H1 (cell line): Measurements from ENCODE around the gene ARV1. TPM values are rescaled to one million over a fixed set of nuclear protein-coding genes. Genes with fewer than 3 reads are reported as not detected.

Source experiments
- CTCF ChIA-PET: fragments of 300-600 bp; sonication (Branson Sonifier 250); formaldehyde crosslinking; loops from one replicate; lab custom pipeline; 2021; ENCODE audit not compliant: partially characterized antibody; lab: Charles Lee
- POLR2A ChIA-PET: fragments of 300-600 bp; sonication (Branson Sonifier 250); formaldehyde crosslinking; loops from one replicate; lab custom pipeline; 2021; ENCODE audit warnings: inconsistent platforms; ENCODE audit not compliant: partially characterized antibody; lab: Charles Lee
- DNase-seq, 2 experiments: peaks; one replicate each; pipeline versions ENCODE4 v3.0.0 to v3.0.0-alpha.2; 2010 to 2022; ENCODE audit warnings: low spot score in 2 of 2, low read depth in 1 of 2, mixed read lengths in 1 of 2
- FAIRE-seq: peaks from 2 replicates; lab custom pipeline; 2011; peaks lifted over from hg19 to GRCh38; lab: Jason Lieb, UNC
- H2AFZ ChIP-seq: 2 replicates; pipeline ENCODE4 v1.8.1; 2012; ENCODE audit warnings: low read length, inconsistent platforms
- H2AK5ac ChIP-seq: 2 replicates; pipeline ENCODE4 v1.6.1; 2013; ENCODE audit warnings: low read depth, low read length
- H2BK120ac ChIP-seq: replicated peaks from 2 replicates; pipeline ENCODE3; 2013; ENCODE audit warnings: low read depth, low read length, inconsistent platforms
- H2BK12ac ChIP-seq: 2 replicates; pipeline ENCODE4 v1.6.1; 2013; ENCODE audit warnings: low read depth, low read length
- H2BK15ac ChIP-seq: 2 replicates; pipeline ENCODE4 v1.6.1; 2013; ENCODE audit warnings: low read length
- H2BK20ac ChIP-seq: 2 replicates; pipeline ENCODE4 v1.6.1; 2013; ENCODE audit warnings: low read length
- H2BK5ac ChIP-seq: 2 replicates; pipeline ENCODE4 v1.6.1; 2013; ENCODE audit warnings: low read depth, low read length
- H3K14ac ChIP-seq: 2 replicates; pipeline ENCODE4 v1.6.1; 2013; ENCODE audit warnings: inconsistent platforms; ENCODE audit not compliant: insufficient read length
- H3K18ac ChIP-seq: 2 replicates; pipeline ENCODE4 v1.6.1; 2013; ENCODE audit warnings: low read length; ENCODE audit errors: extremely low read depth
- H3K23ac ChIP-seq: 2 replicates; pipeline ENCODE4 v1.6.1; 2013; ENCODE audit warnings: inconsistent platforms; ENCODE audit not compliant: insufficient read length
- H3K23me2 ChIP-seq: 2 replicates; pipeline ENCODE4 v1.6.1; 2013; ENCODE audit warnings: low read depth, low read length
- H3K27ac ChIP-seq: 2 replicates; pipeline ENCODE4 v1.6.1; 2011; ENCODE audit warnings: low read depth, low read length, inconsistent platforms
- H3K27me3 ChIP-seq, 4 experiments: replicated peaks in 1 of 4; 1 replicate in 1 of 4; 2 replicates in 3 of 4; pipeline versions ENCODE4 v1.6.1 to v1.8.1; 2011 to 2013; ENCODE audit warnings: low read length in 3 of 4, mild to moderate bottlenecking in 3 of 4, inconsistent platforms in 2 of 4, mixed read lengths in 2 of 4, moderate library complexity in 1 of 4; ENCODE audit not compliant: control insufficient read depth in 3 of 4, insufficient read depth in 3 of 4; ENCODE audit errors: extremely low read depth in 1 of 4
- H3K36me3 ChIP-seq, 4 experiments: 2 replicates each; pipeline versions ENCODE4 v1.6.1 to v1.8.1; 2011 to 2013; ENCODE audit warnings: mild to moderate bottlenecking in 4 of 4, low read length in 3 of 4, moderate library complexity in 2 of 4, control low read depth in 1 of 4, inconsistent platforms in 1 of 4; ENCODE audit not compliant: insufficient read depth in 4 of 4, control insufficient read depth in 2 of 4
- H3K4ac ChIP-seq: replicated peaks from 2 replicates; pipeline ENCODE3; 2013; ENCODE audit warnings: low read length, low read depth, mixed read lengths, inconsistent platforms; ENCODE audit not compliant: insufficient read length
- H3K4me1 ChIP-seq, 4 experiments: replicated peaks in 1 of 4; 1 replicate in 1 of 4; 2 replicates in 3 of 4; pipeline versions ENCODE4 v1.6.1 to v1.8.1; 2011 to 2013; ENCODE audit warnings: low read length in 3 of 4, inconsistent platforms in 2 of 4, mixed read lengths in 1 of 4; ENCODE audit not compliant: insufficient read depth in 4 of 4, control insufficient read depth in 3 of 4
- H3K4me2 ChIP-seq, 2 experiments: 2 replicates each; pipeline versions ENCODE4 v1.6.1 to v1.8.1; 2011 to 2013; ENCODE audit warnings: low read depth in 2 of 2, low read length in 2 of 2, control low read depth in 1 of 2, inconsistent platforms in 1 of 2, mild to moderate bottlenecking in 1 of 2; ENCODE audit not compliant: insufficient read depth in 1 of 2
- H3K4me3 ChIP-seq, 4 experiments: fragments of 200-600, 300-600 bp in 1 of 4; sonication (generic), shearing (Covaris generic), sonication (Bioruptor Twin) in 1 of 4; 2 replicates each; pipeline versions ENCODE4 v1.5.1 to v1.8.1; 2011 to 2016; ENCODE audit warnings: low read length in 4 of 4, low read depth in 3 of 4, control low read depth in 2 of 4, inconsistent platforms in 2 of 4, mild to moderate bottlenecking in 2 of 4, mixed read lengths in 1 of 4, moderate library complexity in 1 of 4; ENCODE audit not compliant: insufficient read depth in 2 of 4; ENCODE audit errors: extremely low read depth in 1 of 4
- H3K56ac ChIP-seq: replicated peaks from 2 replicates; pipeline ENCODE3; 2013; ENCODE audit warnings: low read depth, mild to moderate bottlenecking, mixed read lengths, low read length, inconsistent platforms; ENCODE audit not compliant: insufficient read length
- H3K79me1 ChIP-seq: 2 replicates; pipeline ENCODE4 v1.6.1; 2013; ENCODE audit warnings: low read depth, low read length, control low read depth
- H3K79me2 ChIP-seq, 2 experiments: 2 replicates each; pipeline versions ENCODE4 v1.6.1 to v1.8.1; 2012 to 2013; ENCODE audit warnings: low read length in 2 of 2, mild to moderate bottlenecking in 2 of 2, inconsistent platforms in 1 of 2; ENCODE audit not compliant: insufficient read depth in 2 of 2, control insufficient read depth in 1 of 2
- H3K9ac ChIP-seq, 4 experiments: replicated peaks in 1 of 4; 1 replicate in 1 of 4; 2 replicates in 3 of 4; pipeline versions ENCODE4 v1.6.1 to v1.8.1; 2011 to 2013; ENCODE audit warnings: low read depth in 3 of 4, low read length in 3 of 4, control low read depth in 2 of 4, mild to moderate bottlenecking in 2 of 4, moderate library complexity in 2 of 4, inconsistent platforms in 1 of 4; ENCODE audit errors: extremely low read depth in 1 of 4
- H3K9me3 ChIP-seq, 2 experiments: 2 replicates each; pipeline versions ENCODE4 v1.6.1 to v1.8.1; 2012 to 2013; ENCODE audit warnings: mild to moderate bottlenecking in 2 of 2, moderate library complexity in 2 of 2, control low read depth in 1 of 2, inconsistent platforms in 1 of 2, low read depth in 1 of 2, low read length in 1 of 2, mixed read lengths in 1 of 2; ENCODE audit not compliant: insufficient read depth in 2 of 2
- H4K20me1 ChIP-seq, 2 experiments: replicated peaks in 1 of 2; 2 replicates each; pipeline versions ENCODE3 to v1.8.1; 2011 to 2013; ENCODE audit warnings: inconsistent platforms in 2 of 2, low read length in 2 of 2, mild to moderate bottlenecking in 1 of 2; ENCODE audit not compliant: insufficient read depth in 2 of 2, control insufficient read depth in 1 of 2
- H4K5ac ChIP-seq: 2 replicates; pipeline ENCODE4 v1.6.1; 2013; ENCODE audit warnings: low read length, low read depth, mixed read lengths, inconsistent platforms; ENCODE audit not compliant: insufficient read length
- H4K8ac ChIP-seq: 2 replicates; pipeline ENCODE4 v1.8.0; 2013; ENCODE audit warnings: mild to moderate bottlenecking, moderate library complexity, low read length, inconsistent platforms; ENCODE audit not compliant: insufficient read depth; ENCODE audit errors: extremely low read depth
- H4K91ac ChIP-seq: replicated peaks from 2 replicates; pipeline ENCODE3; 2013; ENCODE audit warnings: low read length, mixed read lengths, inconsistent platforms; ENCODE audit not compliant: insufficient read length
- HDAC2 ChIP-seq, 2 experiments: fragments of 300-600 bp in 1 of 2; sonication (generic) in 1 of 2; IDR thresholded peaks; 2 replicates each; pipeline ENCODE4 v1.6.1; 2011 to 2012; ENCODE audit warnings: low read depth in 2 of 2, low read length in 2 of 2, mild to moderate bottlenecking in 2 of 2, moderate library complexity in 2 of 2, borderline replicate concordance in 1 of 2, inconsistent platforms in 1 of 2
- HDAC6 ChIP-seq: IDR thresholded peaks from one replicate; pipeline ENCODE4 v1.7.1; 2012; ENCODE audit warnings: low read depth, mild to moderate bottlenecking, inconsistent platforms, low read length, moderate library complexity
- JUN ChIP-seq: IDR thresholded peaks from 2 replicates; pipeline ENCODE4 v1.6.1; 2011; ENCODE audit warnings: low read depth, mild to moderate bottlenecking, improper control_type of control experiment, low read length
- KDM5A ChIP-seq: fragments of 200-600 bp; IDR thresholded peaks from 2 replicates; pipeline ENCODE4 v1.7.1; 2012; ENCODE audit warnings: mild to moderate bottlenecking, low read length, inconsistent platforms, mixed read lengths
- POLR2AphosphoS5 ChIP-seq: IDR thresholded peaks from 2 replicates; pipeline ENCODE4 v1.6.1; 2011; ENCODE audit warnings: low read depth, low read length
- RAD21 ChIP-seq, 2 experiments: IDR thresholded peaks in 1 of 2; conservative IDR thresholded peaks in 1 of 2; 2 replicates each; pipeline ENCODE4 v1.6.1; 2011; ENCODE audit warnings: low read depth in 2 of 2, low read length in 2 of 2, improper control_type of control experiment in 1 of 2, inconsistent platforms in 1 of 2, mild to moderate bottlenecking in 1 of 2, moderate library complexity in 1 of 2
- RNF2 ChIP-seq: fragments of 200-900, 300-1000 bp; sonication (generic); IDR thresholded peaks from 2 replicates; pipeline ENCODE4 v1.7.1; 2016; ENCODE audit warnings: borderline replicate concordance, low read depth, mild to moderate bottlenecking, antibody characterized with exemption, low read length; ENCODE audit not compliant: poor library complexity, severe bottlenecking; ENCODE audit errors: missing control alignments
- SP2 ChIP-seq: IDR thresholded peaks from 2 replicates; pipeline ENCODE4 v1.6.1; 2012; ENCODE audit warnings: mild to moderate bottlenecking, low read length, inconsistent platforms
- TBP ChIP-seq: IDR thresholded peaks from 2 replicates; pipeline ENCODE4 v1.6.1; 2011; ENCODE audit warnings: low read depth, low read length, improper control_type of control experiment
- USF2 ChIP-seq: IDR thresholded peaks from 2 replicates; pipeline ENCODE4 v1.6.1; 2011; ENCODE audit warnings: low read length, improper control_type of control experiment
- WGBS, 2 experiments: shearing (Covaris generic) in 1 of 2; methylation state at CpG; one replicate each; pipeline versions ENCODE4 v1.1.6 to v1.1.7; 2013 to 2015; ENCODE audit warnings: low lambda C conversion rate in 2 of 2, mixed read lengths in 2 of 2, inconsistent platforms in 1 of 2, low coverage in 1 of 2, missing lambda C conversion rate in 1 of 2; ENCODE audit not compliant: insufficient replicate concordance in 2 of 2, insufficient coverage in 1 of 2, insufficient read length in 1 of 2; ENCODE audit errors: extremely low coverage in 1 of 2, missing lambda C conversion rate in 1 of 2; 5-methylcytosine and 5-hydroxymethylcytosine counted together
- polyA plus RNA-seq, 7 experiments: library from polyadenylated mRNA; depleted of rRNA in 3 of 7; stranded (reverse) in 5 of 7; unstranded in 2 of 7; fragments of >200 nt in 5 of 7; fragments of 200-250 nt in 2 of 7; gene quantifications; 1 replicate in 5 of 7; 2 replicates in 1 of 7; 4 replicates in 1 of 7; pipeline versions ENCODE4 v1.2.1 to v1.2.3, GENCODE V29; 2011 to 2013; ENCODE audit warnings: missing spikeins in 2 of 7, mixed read lengths in 2 of 7
- total RNA-seq: library from RNA; stranded (reverse); fragmentation: NEBNext Ultra II Directional; extraction: Animal tissue kit (Norgen Biotek cat#: 25700); gene quantifications from 2 replicates; pipeline ENCODE4 v1.2.1, GENCODE V29; 2021

Gene ARV1
- total and polyA plus RNA-seq, 2 of the 8 experiments (the other 6 are each of a cell fraction or from before 2014, with no cell fraction given), result 13.1 to 13.4 TPM

- Histone ChIP-seq H2BK15ac (no peak overlapping the region), H3K23ac (no peak overlapping the region), H4K20me1 (no peaks in the 10 kb centered on the region), H3K36me3 (no peaks in the 10 kb centered on the region), H2AFZ (no peak overlapping the region), H4K8ac (no peak overlapping the region), H4K91ac (no peak overlapping the region), H4K5ac (no peak overlapping the region), H3K9me3 (no peaks in the 10 kb centered on the region), H3K4me3 (no peak overlapping the region), H2BK20ac (no peak overlapping the region), H2AK5ac (no peak overlapping the region), H3K4me1 (no peaks in the 10 kb centered on the region), H2BK5ac (no peak overlapping the region), H3K56ac (no peak overlapping the region), H3K27me3 (no peaks in the 10 kb centered on the region; a peak in 1 of 7 replicates), H3K4me2 (no peak overlapping the region), H3K23me2 (no peaks in the 10 kb centered on the region), H3K27ac (no peak overlapping the region), H3K18ac (no peak overlapping the region), H2BK12ac (no peak overlapping the region), H3K4ac (no peak overlapping the region), H2BK120ac (no peak overlapping the region), H3K14ac (no peak overlapping the region), H3K79me1 (no peaks in the 10 kb centered on the region), H3K9ac (no peak overlapping the region), H3K79me2 (no peaks in the 10 kb centered on the region)
- DNase-seq, result no peak
- WGBS, 2 experiments, result 76% methylated on average over 2 of the region's 2 CpGs; no CpG with 5 or more reads in 1 of the 2 experiments
- POLR2A ChIA-PET, result no interaction called here
- FAIRE-seq, result no peak
- CTCF ChIA-PET, result interaction anchor here (2.4 kb wide), 1 partner anchor 21 kb away, joined by 7 read pairs; no protein-coding TSS in a partner anchor
- TF ChIP-seq TBP (no peak), USF2 (no peak), POLR2AphosphoS5 (no peak), HDAC6 (no peak), RNF2 (no peak), KDM5A (no peak), HDAC2 (IDR thresholded peaks at IDR 0.05; ENCODE audit: borderline replicate concordance in 1 of 2, low read depth in 2 of 2, low read length in 2 of 2) (no peak), SP2 (no peak), RAD21 (IDR thresholded peaks at IDR 0.05 in 1 of 2, conservative IDR thresholded peaks at IDR 0.05 in 1 of 2; ENCODE audit: low read depth in 2 of 2, low read length in 2 of 2) (no peak), JUN (no peak)
Measured at GRCh38 chr1:230938924-230939368, 39.9 kb upstream of the ARV1 start.
